Peyer's patch (tissue), 4 donors: ENCODE data around the gene PABPC1L. TPM values are rescaled to one million over a fixed set of nuclear protein-coding genes. Genes with fewer than 3 reads are reported as not detected.

Source experiments
- DNase-seq, 3 donors: peaks; one replicate each; pipeline ENCODE4 v3.0.0-alpha.2; 2017 to 2019
- H3K27ac ChIP-seq, 4 donors: fragments of 200-600 bp; sonication (generic); one replicate each; pipeline ENCODE4 v1.5.1; 2016 to 2019
- H3K27me3 ChIP-seq, 2 donors: fragments of 200-600 bp; sonication (generic); one replicate each; pipeline ENCODE4 v1.5.1; 2019
- H3K36me3 ChIP-seq, 3 donors: fragments of 200-600 bp; sonication (generic); one replicate each; pipeline ENCODE4 v1.5.1; 2016 to 2019
- H3K4me1 ChIP-seq, 4 donors: fragments of 200-600 bp; sonication (generic); one replicate each; pipeline ENCODE4 v1.5.1; 2016 to 2019
- H3K4me3 ChIP-seq, 4 donors: fragments of 200-600 bp; sonication (generic); 1 replicate in 3 of 4; 2 replicates in 1 of 4; pipeline ENCODE4 v1.5.1; 2016 to 2019; ENCODE audit warnings: mild to moderate bottlenecking in 1 of 4
- H3K9me3 ChIP-seq, 4 donors: fragments of 200-600 bp; sonication (generic); one replicate each; pipeline ENCODE4 v1.5.1; 2016 to 2019; ENCODE audit warnings: mild to moderate bottlenecking in 1 of 4
- POLR2A ChIP-seq, 2 donors: fragments of 450-650 bp; IDR thresholded peaks; one replicate each; pipeline ENCODE4 v1.5.1; 2017; ENCODE audit warnings: antibody characterized with exemption in 2 of 2, mild to moderate bottlenecking in 2 of 2, moderate library complexity in 2 of 2
- total RNA-seq, 4 donors: library from RNA; depleted of rRNA; stranded (reverse); fragments of >200 nt; gene quantifications; one replicate each; pipeline ENCODE4 v1.1.0, GENCODE V29; 2016
- TF ChIP-seq, protein P1 (sequence below), 6 experiments: fragments of 450-650 bp in 4 of 6; fragments of 200-600 bp in 2 of 6; sonication (generic) in 1 of 6; IDR thresholded peaks; one replicate each; pipeline ENCODE4 v1.5.1; 2017 to 2019; ENCODE audit warnings: antibody characterized with exemption in 6 of 6, mild to moderate bottlenecking in 3 of 6, moderate library complexity in 1 of 6

Gene PABPC1L
- total RNA-seq, 4 donors from 2014 or later = 10.5 to 123 (median 33.6) TPM

DNA sequence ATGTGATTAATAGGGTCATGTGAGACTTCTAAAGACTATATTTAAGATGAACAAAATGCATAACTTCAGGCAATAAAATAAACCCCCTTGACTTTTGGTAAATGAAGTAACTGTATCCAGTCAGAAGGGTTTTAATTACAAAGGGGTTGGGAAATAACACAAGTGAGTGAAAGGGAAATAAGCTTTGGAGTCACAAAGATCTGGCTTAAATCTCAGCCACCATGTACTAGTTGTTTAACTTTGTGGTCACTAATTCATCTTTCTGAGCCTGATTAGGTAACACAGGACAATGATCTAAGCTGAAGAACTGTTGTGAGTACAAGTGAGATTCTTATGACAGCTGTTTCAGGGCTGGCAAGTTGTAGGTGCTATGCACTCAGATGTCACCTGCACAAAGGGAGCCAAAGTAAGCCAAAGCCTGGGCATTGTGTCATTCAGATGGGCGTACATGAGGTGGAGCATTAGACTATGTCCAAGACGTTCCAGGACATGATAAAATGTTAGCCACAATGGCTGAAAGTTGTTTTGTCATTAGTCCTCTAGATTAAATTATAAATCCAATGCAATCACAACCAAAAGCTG is 36.5 kb downstream of the PABPC1L start:
- TF ChIP-seq, protein P1, sequence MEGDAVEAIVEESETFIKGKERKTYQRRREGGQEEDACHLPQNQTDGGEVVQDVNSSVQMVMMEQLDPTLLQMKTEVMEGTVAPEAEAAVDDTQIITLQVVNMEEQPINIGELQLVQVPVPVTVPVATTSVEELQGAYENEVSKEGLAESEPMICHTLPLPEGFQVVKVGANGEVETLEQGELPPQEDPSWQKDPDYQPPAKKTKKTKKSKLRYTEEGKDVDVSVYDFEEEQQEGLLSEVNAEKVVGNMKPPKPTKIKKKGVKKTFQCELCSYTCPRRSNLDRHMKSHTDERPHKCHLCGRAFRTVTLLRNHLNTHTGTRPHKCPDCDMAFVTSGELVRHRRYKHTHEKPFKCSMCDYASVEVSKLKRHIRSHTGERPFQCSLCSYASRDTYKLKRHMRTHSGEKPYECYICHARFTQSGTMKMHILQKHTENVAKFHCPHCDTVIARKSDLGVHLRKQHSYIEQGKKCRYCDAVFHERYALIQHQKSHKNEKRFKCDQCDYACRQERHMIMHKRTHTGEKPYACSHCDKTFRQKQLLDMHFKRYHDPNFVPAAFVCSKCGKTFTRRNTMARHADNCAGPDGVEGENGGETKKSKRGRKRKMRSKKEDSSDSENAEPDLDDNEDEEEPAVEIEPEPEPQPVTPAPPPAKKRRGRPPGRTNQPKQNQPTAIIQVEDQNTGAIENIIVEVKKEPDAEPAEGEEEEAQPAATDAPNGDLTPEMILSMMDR (IDR thresholded peaks at IDR 0.05) = no peak
- no peak for TF ChIP-seq POLR2A (IDR thresholded peaks at IDR 0.05)
- peaks cover 0 to 99% (median 0%) of the 10 kb centered on the region in 3 donors for H3K36me3 ChIP-seq
- no peaks in the 10 kb centered on the region for H3K27me3 ChIP-seq
- DNase-seq = no peak
- H3K9me3 ChIP-seq = no peaks in the 10 kb centered on the region
- H3K4me3 ChIP-seq = no peak overlapping the region
- H3K4me1 ChIP-seq = no peaks in the 10 kb centered on the region
- H3K27ac ChIP-seq = no peak overlapping the region

DNA sequence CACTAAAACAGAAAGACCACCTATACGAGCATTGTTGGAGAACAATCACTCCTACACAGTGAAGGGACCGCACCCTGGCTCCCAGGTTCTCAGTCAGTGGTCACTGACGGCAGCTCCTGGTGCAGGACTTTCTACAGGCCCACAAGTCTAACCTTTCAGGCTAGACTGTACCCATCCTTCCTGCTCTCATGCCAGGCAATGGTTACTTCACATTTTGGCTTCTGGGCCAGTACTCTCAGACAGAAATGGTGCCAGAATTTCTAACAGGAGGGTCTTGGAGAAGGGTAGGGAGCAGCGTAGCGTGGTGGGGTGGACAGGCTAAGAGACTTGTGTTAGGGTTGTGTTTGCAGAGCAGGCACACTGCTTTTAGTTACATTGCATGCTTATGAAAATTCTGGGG is 38.2 kb downstream of the PABPC1L start:
- Histone ChIP-seq H3K4me3 (no peak overlapping the region), H3K4me1 (no peaks in the 10 kb centered on the region), H3K27ac (no peak overlapping the region), H3K9me3 (no peaks in the 10 kb centered on the region), H3K27me3 (no peaks in the 10 kb centered on the region), H3K36me3 (peaks cover 0 to 91% (median 0%) of the 10 kb centered on the region in 3 donors)
- no peak for DNase-seq
- TF ChIP-seq, protein P1 (IDR thresholded peaks at IDR 0.05) = no peak
- no peak for TF ChIP-seq POLR2A (IDR thresholded peaks at IDR 0.05)

DNA sequence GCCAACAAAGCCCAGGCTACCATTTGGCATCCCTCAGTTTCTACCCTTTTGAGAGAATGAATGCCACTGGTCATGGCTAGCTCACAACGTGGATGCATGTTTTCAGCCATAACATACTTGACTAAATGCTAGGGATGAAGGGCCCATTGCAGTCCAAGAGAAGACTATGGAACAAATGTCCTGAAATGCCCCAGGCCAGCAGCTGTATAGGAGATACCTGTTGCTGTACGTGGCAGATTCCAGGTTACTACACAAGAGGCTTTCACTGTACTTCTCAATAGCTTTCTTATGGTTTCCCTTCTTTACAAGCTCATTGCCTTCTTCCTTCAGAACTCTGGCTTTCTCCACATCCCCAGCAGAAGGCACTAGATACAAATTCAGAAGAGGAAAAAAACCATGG is 38.7 kb downstream of the PABPC1L start:
- no peak overlapping the region for H3K27ac ChIP-seq
- H3K4me3 ChIP-seq = no peak overlapping the region
- no peaks in the 10 kb centered on the region for H3K4me1 ChIP-seq
- peaks cover 0 to 91% (median 0%) of the 10 kb centered on the region in 3 donors for H3K36me3 ChIP-seq
- no peaks in the 10 kb centered on the region for H3K27me3 ChIP-seq
- TF ChIP-seq POLR2A (IDR thresholded peaks at IDR 0.05) = no peak
- TF ChIP-seq, protein P1 (IDR thresholded peaks at IDR 0.05) = no peak
- H3K9me3 ChIP-seq = no peaks in the 10 kb centered on the region
- DNase-seq = no peak

DNA sequence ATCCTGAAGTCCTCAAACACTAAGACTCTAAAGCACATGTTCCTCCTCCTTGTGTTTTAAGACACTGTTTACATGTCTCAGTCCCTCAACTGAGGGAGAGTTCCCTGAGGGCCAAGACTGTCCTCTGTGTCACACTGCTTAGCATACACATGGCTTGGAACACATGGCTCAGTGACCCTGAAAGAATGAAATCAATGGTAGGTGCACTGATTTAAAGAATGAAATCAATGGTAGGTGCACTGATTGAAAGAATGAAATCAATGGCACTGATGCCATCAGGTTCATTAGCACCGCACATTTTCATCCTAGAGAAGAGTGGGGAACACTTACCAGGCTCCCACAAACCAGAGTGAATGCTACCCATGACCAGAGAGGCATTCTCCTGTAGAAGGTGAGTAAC is 40.5 kb downstream of the PABPC1L start:
- Histone ChIP-seq H3K9me3 (no peaks in the 10 kb centered on the region), H3K27ac (no peak overlapping the region), H3K4me1 (no peaks in the 10 kb centered on the region), H3K4me3 (no peak overlapping the region), H3K27me3 (no peaks in the 10 kb centered on the region), H3K36me3 (peaks cover 0 to 91% (median 0%) of the 10 kb centered on the region in 3 donors)
- no peak for DNase-seq
- TF ChIP-seq, protein P1 (IDR thresholded peaks at IDR 0.05) = no peak
- TF ChIP-seq POLR2A (IDR thresholded peaks at IDR 0.05) = no peak

DNA sequence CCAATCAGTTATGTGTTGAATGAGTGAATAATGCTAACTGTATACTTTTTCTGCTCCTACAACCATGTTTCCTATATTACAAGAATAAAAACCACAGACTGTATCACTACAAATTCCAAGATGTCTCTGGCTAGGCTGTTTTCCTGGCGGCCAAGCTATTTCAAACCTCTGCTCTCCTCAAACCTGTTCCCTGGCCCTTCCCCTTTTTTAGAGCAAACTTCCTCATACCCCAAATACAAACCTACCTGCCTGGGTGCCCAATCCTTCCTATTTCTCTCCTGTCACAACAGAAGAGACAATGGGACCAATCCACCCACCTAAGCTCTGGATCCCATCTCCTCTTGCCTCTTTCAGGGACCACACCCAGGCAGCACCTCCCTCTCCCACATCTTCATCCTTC is 42.9 kb downstream of the PABPC1L start:
- TF ChIP-seq POLR2A (IDR thresholded peaks at IDR 0.05) = no peak
- TF ChIP-seq, protein P1 (IDR thresholded peaks at IDR 0.05) = no peak
- H3K4me3 ChIP-seq = no peak overlapping the region
- H3K36me3 ChIP-seq = peaks cover 0 to 76% (median 0%) of the 10 kb centered on the region in 3 donors
- no peaks in the 10 kb centered on the region for H3K27me3 ChIP-seq
- H3K27ac ChIP-seq = no peak overlapping the region
- no peaks in the 10 kb centered on the region for H3K4me1 ChIP-seq
- peak in 1 of 3 donors; percentile 5 for DNase-seq
- no peaks in the 10 kb centered on the region for H3K9me3 ChIP-seq
